ENCODE data around the gene ARL8B.

Gene ARL8B

GRCh38 chr3:5226783-5227182, 104.7 kb downstream of the ARL8B start:
- TF ChIP-seq TCF4 (CRISPR knock-in tag; IDR thresholded peaks at IDR 0.05; ENCODE audit: borderline replicate concordance) = no peak
- no peak for TF ChIP-seq ESRRG (CRISPR knock-in tag; IDR thresholded peaks at IDR 0.05)
- TF ChIP-seq ZFP3 (CRISPR knock-in tag; IDR thresholded peaks at IDR 0.05) = no peak
- no peak for TF ChIP-seq TSHZ2 (CRISPR knock-in tag; IDR thresholded peaks at IDR 0.05)
- no peak for TF ChIP-seq BACH2 (CRISPR knock-in tag; IDR thresholded peaks at IDR 0.05; ENCODE audit: borderline replicate concordance)
- TF ChIP-seq SNAI2 (CRISPR knock-in tag; IDR thresholded peaks at IDR 0.05) = no peak
- no peak for TF ChIP-seq CSDC2 (CRISPR knock-in tag; IDR thresholded peaks at IDR 0.05)
- TF ChIP-seq ZNF565 (CRISPR knock-in tag; conservative IDR thresholded peaks at IDR 0.05; ENCODE audit: low read depth) = no peak
- no peak for TF ChIP-seq ZC3H10 (CRISPR knock-in tag; IDR thresholded peaks at IDR 0.05)
- TF ChIP-seq OSR1 (CRISPR knock-in tag; IDR thresholded peaks at IDR 0.05) = no peak
- no peak for TF ChIP-seq GLIS3 (CRISPR knock-in tag; IDR thresholded peaks at IDR 0.05)
- no peak for TF ChIP-seq ARNTL (CRISPR knock-in tag; IDR thresholded peaks at IDR 0.05; ENCODE audit: borderline replicate concordance, low read depth)
- no peak for TF ChIP-seq POU6F1 (CRISPR knock-in tag; IDR thresholded peaks at IDR 0.05; ENCODE audit: borderline replicate concordance, low read depth)
- TF ChIP-seq ZNF8 (CRISPR knock-in tag; IDR thresholded peaks at IDR 0.05) = no peak
- TF ChIP-seq CREB5 (CRISPR knock-in tag; IDR thresholded peaks at IDR 0.05; ENCODE audit: low read depth) = no peak
- ATAC-seq = peak; percentile 62; the same call in 2 of the 3 replicates

GRCh38 chr3:5227812-5228211, 105.7 kb downstream of the ARL8B start:
- no peak for TF ChIP-seq ISL1 (CRISPR knock-in tag; IDR thresholded peaks at IDR 0.05)
- no peak for ATAC-seq

GRCh38 chr3:5229414-5229813, 107.3 kb downstream of the ARL8B start:
- TF ChIP-seq SNAI2 (CRISPR knock-in tag; IDR thresholded peaks at IDR 0.05) = no peak
- ATAC-seq = no peak
